ENCODE results near the gene SPSB1. TPM values are rescaled to one million over a fixed set of nuclear protein-coding genes. Genes with fewer than 3 reads are reported as not detected.
A peak's percentile ranks its signal among the peaks of the same experiment; 100 is the strongest.
"Not testable (repeated sequence)": the region's sequence is repeated elsewhere in the genome, so short reads cannot be mapped to it uniquely, and the experiment has no call there.

The SPSB1 gene
- total RNA-seq, 1 donor from 2014 or later = 20.8 TPM

DNA sequence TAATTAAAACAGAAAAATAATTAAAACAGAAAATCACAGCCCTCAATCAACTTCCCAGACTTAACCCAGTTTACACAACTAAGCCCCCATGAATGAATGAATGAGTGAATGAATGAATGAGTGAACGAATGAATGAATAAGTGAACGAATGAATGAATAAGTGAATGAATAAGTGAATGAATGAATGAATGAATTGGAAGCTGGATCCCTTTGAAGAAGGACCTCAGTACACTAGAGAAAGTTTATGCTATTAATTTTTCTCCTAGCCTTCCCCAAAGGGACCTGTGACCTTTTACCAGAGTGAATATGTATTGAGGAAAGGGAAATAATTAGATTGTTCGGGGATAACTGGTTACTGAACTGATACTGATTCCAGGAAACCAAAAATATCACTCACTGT lies 5.6 kb downstream of the SPSB1 start:
- TF ChIP-seq, protein P1, sequence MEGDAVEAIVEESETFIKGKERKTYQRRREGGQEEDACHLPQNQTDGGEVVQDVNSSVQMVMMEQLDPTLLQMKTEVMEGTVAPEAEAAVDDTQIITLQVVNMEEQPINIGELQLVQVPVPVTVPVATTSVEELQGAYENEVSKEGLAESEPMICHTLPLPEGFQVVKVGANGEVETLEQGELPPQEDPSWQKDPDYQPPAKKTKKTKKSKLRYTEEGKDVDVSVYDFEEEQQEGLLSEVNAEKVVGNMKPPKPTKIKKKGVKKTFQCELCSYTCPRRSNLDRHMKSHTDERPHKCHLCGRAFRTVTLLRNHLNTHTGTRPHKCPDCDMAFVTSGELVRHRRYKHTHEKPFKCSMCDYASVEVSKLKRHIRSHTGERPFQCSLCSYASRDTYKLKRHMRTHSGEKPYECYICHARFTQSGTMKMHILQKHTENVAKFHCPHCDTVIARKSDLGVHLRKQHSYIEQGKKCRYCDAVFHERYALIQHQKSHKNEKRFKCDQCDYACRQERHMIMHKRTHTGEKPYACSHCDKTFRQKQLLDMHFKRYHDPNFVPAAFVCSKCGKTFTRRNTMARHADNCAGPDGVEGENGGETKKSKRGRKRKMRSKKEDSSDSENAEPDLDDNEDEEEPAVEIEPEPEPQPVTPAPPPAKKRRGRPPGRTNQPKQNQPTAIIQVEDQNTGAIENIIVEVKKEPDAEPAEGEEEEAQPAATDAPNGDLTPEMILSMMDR (conservative IDR thresholded peaks at IDR 0.05; ENCODE audit: low read depth, low read length) = no peak
- DNase-seq (ENCODE audit: low read depth) = no peak
- H3K4me3 ChIP-seq (ENCODE audit: low read depth, low read length) = no peak overlapping the region

DNA sequence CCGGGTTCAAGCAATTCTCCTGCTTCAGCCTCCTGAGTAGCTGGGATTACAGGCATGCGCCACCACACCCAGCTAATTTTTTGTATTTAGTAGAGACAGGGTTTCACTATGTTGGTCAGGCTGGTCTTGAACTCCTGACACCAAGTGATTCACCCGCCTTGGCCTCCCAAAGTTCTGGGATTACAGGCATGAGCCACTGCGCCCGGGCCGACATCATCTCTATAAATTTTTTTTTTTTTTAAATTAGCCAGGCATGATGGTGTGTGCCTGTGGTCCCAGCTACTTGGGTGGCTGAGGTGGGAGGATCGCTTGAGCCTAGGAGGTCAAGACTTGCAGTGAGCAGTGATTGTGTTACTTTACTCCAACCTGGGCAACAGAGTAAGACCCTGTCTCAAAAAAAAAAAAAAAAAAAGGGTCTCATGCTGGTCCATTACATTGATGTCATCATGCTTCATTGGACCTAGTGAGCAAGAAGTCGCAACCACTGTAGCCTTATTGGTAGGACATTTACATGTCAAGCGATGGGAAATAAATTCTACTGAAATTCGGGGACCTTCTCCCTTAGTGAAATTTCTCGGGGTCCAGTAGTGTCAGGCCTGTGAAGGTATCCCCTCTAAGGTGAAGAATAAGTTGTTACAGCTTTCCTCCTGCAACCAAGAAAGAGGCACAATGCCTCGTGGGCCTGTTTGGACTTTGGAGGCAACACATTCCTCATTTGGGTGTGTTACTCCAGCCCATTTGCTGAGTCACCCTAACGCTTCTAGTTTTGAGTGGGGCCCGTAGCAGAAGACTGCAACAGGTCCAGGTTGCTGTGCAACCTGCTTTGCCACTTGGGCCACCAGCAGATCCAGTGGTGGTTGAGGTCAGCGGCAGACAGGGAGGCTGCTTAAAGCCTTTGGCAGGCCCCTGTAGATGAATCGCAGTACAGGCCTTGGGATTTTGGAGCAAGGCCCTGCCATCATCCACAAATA lies 7.2 kb downstream of the SPSB1 start:
- not testable (repeated sequence) for DNase-seq (ENCODE audit: low read depth); H3K4me3 ChIP-seq (ENCODE audit: low read depth, low read length)

DNA sequence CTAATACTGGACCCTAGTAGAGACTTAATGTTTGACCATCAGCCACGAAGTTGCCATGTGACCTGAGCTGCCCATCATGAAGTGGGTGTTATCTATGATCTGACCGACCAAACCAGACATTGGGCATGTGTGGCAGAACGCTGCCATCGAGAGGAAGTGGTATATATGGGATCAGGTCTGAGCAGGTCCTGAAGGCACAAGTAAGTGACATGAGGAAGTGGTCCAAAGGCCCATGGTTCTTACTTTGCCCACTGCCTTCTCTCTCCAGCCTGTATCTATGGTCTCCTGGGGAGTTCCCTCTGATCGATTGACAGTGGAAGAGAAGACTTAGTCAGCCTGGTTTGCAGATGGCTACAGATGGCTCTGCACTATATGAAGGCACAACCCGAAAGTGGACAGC lies 7.9 kb downstream of the SPSB1 start:
- H3K4me3 ChIP-seq (ENCODE audit: low read depth, low read length) = no peak overlapping the region
- no peak for DNase-seq (ENCODE audit: low read depth)
- TF ChIP-seq, protein P1 (conservative IDR thresholded peaks at IDR 0.05; ENCODE audit: low read depth, low read length) = no peak

DNA sequence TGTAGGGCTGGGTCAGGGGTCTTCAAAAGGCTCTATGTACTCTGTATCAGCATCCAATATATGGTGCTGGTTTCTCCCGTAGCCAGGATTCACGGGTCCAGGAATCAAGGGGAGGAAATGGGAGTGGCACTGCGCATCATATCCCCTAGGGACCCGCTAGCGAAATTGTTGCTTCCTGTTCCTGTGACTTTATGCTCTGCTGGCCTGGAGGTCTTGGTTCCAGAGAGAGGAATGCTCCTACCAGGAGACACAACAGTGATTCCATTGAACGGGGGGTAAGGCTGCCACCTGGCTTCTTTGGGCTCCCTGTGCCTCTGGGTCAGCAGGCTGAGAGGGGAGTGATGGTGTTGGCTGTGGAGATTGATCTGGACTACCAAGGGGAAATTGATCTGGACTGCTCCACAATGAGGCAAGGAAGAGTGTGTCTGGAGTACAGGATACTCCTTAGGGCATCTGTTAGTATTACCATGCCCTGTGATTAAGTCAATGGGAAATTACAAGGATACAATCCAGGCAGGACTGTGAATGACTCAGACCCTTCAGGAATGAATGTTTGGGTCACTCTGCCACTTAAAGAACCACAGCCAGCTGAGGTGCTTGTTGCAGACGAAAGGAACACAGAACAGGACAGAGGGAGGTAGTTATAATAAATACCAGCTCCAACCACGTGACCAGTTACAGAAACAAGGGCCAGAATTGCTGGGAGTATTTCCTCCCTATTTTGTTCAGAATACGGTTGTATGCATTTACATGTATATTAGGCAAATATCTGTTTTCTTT lies 10.2 kb downstream of the SPSB1 start:
- TF ChIP-seq, protein P1 (conservative IDR thresholded peaks at IDR 0.05; ENCODE audit: low read depth, low read length) = no peak
- no peak overlapping the region for H3K4me3 ChIP-seq (ENCODE audit: low read depth, low read length)
- peak; percentile 71 for DNase-seq (ENCODE audit: low read depth)

DNA sequence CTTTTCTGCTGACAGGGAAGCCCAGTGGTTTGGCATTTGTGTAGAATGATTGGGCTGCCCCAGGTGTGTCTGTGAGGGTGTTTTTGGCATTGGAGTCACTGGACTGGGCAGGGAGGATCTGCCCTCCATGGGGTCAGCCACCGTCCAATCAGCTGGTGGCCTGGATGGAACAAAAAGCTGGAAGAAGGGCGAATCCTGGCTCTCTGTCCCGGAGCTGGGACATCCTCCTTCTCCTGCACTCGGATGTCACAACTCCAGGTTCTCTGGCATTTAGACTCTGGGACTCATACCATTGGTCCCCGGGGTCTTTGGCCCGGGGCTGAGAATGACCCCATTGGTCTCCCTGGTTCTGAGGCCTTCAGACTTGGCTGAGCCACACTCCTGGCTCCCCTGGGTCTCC lies 11.2 kb downstream of the SPSB1 start:
- no peak overlapping the region for H3K4me3 ChIP-seq (ENCODE audit: low read depth, low read length)
- TF ChIP-seq, protein P1 (conservative IDR thresholded peaks at IDR 0.05; ENCODE audit: low read depth, low read length) = no peak
- DNase-seq (ENCODE audit: low read depth) = no peak

DNA sequence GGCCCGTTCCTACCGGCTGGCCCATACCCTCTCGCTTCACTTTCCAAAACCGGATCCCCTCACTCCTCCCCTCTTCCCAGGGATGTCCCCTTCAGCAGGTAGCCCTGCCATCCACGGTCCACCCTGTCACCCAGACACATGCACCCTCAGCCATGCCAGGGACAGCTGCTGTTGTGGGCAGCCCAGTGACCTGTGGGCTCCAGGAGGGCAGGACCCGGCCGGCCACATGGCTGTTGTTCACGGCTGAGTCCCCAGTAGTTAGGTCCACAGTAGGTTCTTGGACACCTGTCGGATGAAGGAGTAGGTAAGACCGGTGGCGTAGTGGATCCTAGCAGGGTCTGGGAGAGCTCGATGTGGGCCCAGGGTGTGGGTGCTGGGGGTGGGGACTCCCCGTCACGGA lies 12.5 kb downstream of the SPSB1 start:
- H3K4me3 ChIP-seq (ENCODE audit: low read depth, low read length) = no peak overlapping the region
- TF ChIP-seq, protein P1 (conservative IDR thresholded peaks at IDR 0.05; ENCODE audit: low read depth, low read length) = no peak
- no peak for DNase-seq (ENCODE audit: low read depth)

DNA sequence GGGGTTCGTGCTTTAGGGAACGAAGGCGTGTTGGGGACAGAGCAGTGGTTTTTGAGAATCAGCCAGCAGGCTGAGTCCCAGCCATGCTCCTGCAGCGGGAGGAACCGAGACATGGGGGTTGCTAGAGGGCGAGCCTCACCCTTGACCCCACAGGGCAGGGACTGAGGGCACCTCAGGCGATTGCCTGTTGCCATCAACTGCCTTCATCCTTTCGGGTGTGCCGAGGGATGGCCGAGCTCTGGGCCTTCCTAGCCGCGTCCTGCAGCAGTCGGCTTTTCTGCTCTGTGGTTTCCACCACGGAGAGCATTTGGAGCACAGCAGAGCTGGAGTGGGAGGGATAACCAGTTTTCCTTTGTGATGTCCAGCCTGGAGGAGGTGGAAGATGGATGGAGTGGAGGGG lies 13.3 kb downstream of the SPSB1 start:
- no peak for DNase-seq (ENCODE audit: low read depth)
- no peak overlapping the region for H3K4me3 ChIP-seq (ENCODE audit: low read depth, low read length)
- TF ChIP-seq, protein P1 (conservative IDR thresholded peaks at IDR 0.05; ENCODE audit: low read depth, low read length) = no peak

Measured in epithelial cell of proximal tubule (primary cell).